ENCODE measurements around the gene ADCY7.

- TF ChIP-seq EZH2 (IDR thresholded peaks at IDR 0.05; ENCODE audit: low read length, missing control alignments) (no peak), CTCF (conservative IDR thresholded peaks at IDR 0.05 in 1 of 2, IDR thresholded peaks at IDR 0.05 in 1 of 2; ENCODE audit: low read depth in 1 of 2, low read length in 2 of 2) (no peak)
Observed at GRCh38 chr16:50282955-50283631, 16.7 kb downstream of the ADCY7 start.
